SK-N-MC (cell line): ENCODE measurements around the gene NLGN4X.

Source experiments
- DNase-seq: peaks from one replicate; pipeline ENCODE4 v3.0.0-alpha.2; 2011; ENCODE audit warnings: low read depth, low spot score
- H3K27ac ChIP-seq: fragments of 200-600 bp; sonication (generic); 2 replicates; pipeline ENCODE4 v1.5.1; 2016; ENCODE audit warnings: mixed run types
- H3K36me3 ChIP-seq: fragments of 200-600 bp; sonication (generic); 2 replicates; pipeline ENCODE4 v1.6.1; 2017; ENCODE audit warnings: antibody characterized with exemption, low read length, mixed read lengths; ENCODE audit not compliant: insufficient read depth
- H3K4me3 ChIP-seq: fragments of 200-600 bp; sonication (generic); 2 replicates; pipeline ENCODE4 v1.5.1; 2016
- H3K9ac ChIP-seq: fragments of 200-600 bp; sonication (generic); 2 replicates; pipeline ENCODE4 v1.8.0; 2017; ENCODE audit warnings: mixed run types, mixed read lengths; ENCODE audit not compliant: insufficient read length
- H3K9me3 ChIP-seq: fragments of 200-600 bp; sonication (generic); 2 replicates; pipeline ENCODE4 v1.6.1; 2017; ENCODE audit warnings: low read depth, mild to moderate bottlenecking, antibody characterized with exemption, low read length, moderate library complexity, mixed read lengths
- EZH2 ChIP-seq: fragments of 200-600 bp; sonication (generic); IDR thresholded peaks from one replicate; pipeline ENCODE4 v1.6.1; 2017; ENCODE audit warnings: antibody characterized with exemption
- FOXP2 ChIP-seq: optimal IDR thresholded peaks from 2 replicates; pipeline ENCODE3; 2011; ENCODE audit warnings: mild to moderate bottlenecking, moderate library complexity; ENCODE audit not compliant: insufficient read depth; ENCODE audit errors: extremely low read length, control extremely low read depth
- POLR2AphosphoS5 ChIP-seq: IDR thresholded peaks from 2 replicates; pipeline ENCODE4 v1.6.1; 2012; ENCODE audit warnings: mild to moderate bottlenecking, low read depth, low read length, borderline replicate concordance

The NLGN4X gene

DNA sequence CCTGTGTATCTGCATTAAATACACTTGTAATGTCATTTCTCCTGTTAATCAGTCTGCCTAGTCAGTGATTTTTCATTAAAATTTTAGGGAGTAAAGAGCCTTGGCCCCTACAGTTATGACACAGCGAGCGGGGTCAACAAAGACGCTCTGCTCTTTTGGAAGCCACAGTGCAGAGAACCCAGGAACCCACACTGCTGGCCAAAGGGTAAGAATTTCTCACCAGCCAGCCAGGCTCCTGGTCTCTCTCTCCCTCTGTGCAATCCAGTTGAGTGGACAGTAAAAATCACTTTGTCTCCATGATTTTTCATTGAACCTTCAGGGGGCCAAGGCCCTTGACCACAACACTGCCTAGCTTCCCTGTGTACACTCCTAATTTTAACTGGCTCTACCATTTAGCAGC, 52.8 kb downstream of the NLGN4X start:
- Histone ChIP-seq H3K4me3 (no peak overlapping the region), H3K36me3 (peaks cover 6% of the 10 kb centered on the region), H3K27ac (no peak overlapping the region), H3K9me3 (0 out of 2 replicates have a peak, but pooled peaks cover 3% of the 10 kb centered on the region), H3K9ac (no peak overlapping the region)
- no peak for TF ChIP-seq FOXP2
- no peak for TF ChIP-seq POLR2AphosphoS5
- TF ChIP-seq EZH2: no peak
- no peak for DNase-seq

DNA sequence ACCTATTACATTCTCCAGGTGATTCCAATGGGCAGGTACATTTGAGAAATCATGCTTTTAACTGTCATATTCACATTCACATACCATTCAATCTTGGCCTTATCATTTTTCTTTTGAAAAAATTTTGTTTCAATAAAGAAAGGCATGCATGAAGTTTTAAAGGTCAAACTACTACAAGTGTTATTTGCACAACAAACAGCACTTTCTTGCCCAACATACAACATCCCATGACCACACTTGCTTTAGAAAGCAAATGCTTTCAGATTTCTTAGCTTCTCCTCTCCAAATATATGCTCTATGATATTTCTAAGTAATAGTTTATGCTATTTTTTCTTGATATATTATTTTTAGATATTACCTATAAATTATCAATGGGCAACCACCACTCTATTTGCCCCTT, 58.2 kb downstream of the NLGN4X start:
- no peak for TF ChIP-seq POLR2AphosphoS5
- no peak for TF ChIP-seq EZH2
- no peak for TF ChIP-seq FOXP2
- H3K27ac ChIP-seq: no peak overlapping the region
- DNase-seq: no peak
- 0 out of 2 replicates have a peak, but pooled peaks cover 3% of the 10 kb centered on the region for H3K9me3 ChIP-seq
- H3K4me3 ChIP-seq: no peak overlapping the region
- no peak overlapping the region for H3K9ac ChIP-seq
- no peaks in the 10 kb centered on the region; the same call in 1 of the 2 replicates for H3K36me3 ChIP-seq

DNA sequence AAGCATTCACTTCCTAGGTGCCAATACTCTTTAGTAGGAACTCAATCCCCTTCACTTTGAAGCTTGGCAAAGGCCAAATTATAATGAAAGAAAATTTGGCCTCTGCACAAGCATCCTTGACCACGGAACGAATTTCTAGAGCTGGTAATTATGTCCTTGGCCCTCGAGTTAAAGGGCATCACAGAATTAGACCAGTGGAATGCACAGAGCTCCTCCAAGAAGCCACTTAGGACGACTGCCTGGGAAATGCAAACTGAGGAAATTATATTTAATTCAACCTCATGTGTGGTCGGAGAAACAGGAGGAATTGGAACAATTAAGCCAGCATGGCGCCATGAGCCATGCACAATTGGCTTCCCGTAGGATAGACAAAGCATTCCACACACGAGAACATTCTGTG, 59.3 kb downstream of the NLGN4X start:
- H3K36me3 ChIP-seq: no peaks in the 10 kb centered on the region; the same call in 1 of the 2 replicates

DNA sequence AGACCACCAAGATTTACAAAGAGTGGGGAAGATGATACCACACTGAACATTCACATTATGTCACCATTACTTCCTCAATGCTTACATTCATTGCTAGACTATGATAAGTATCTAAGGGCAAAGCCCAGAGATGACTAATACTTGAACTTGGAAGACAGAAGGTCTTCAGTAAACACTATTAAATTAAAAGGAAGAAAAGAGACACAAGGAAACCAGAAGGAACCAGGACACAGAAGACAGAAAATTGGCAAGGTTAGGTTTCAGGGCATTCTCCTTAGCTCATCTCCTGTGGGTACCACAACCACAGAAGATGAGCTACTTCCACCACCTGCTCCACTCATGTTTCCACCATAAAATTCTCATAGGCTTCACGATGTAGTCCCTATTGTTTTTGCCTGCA, 64.9 kb downstream of the NLGN4X start:
- Histone ChIP-seq H3K27ac (no peak overlapping the region), H3K9ac (no peak overlapping the region), H3K4me3 (no peak overlapping the region), H3K9me3 (no peaks in the 10 kb centered on the region), H3K36me3 (peaks cover 16% of the 10 kb centered on the region)
- no peak for DNase-seq
- no peak for TF ChIP-seq EZH2
- TF ChIP-seq POLR2AphosphoS5: no peak
- no peak for TF ChIP-seq FOXP2

More for the DNA sequence above, 59.3 kb downstream of the NLGN4X start:
- Histone ChIP-seq H3K9ac (no peak overlapping the region), H3K4me3 (no peak overlapping the region), H3K27ac (no peak overlapping the region), H3K9me3 (0 out of 2 replicates have a peak, but pooled peaks cover 3% of the 10 kb centered on the region)
- no peak for DNase-seq
- TF ChIP-seq POLR2AphosphoS5: no peak
- no peak for TF ChIP-seq EZH2
- no peak for TF ChIP-seq FOXP2

DNA sequence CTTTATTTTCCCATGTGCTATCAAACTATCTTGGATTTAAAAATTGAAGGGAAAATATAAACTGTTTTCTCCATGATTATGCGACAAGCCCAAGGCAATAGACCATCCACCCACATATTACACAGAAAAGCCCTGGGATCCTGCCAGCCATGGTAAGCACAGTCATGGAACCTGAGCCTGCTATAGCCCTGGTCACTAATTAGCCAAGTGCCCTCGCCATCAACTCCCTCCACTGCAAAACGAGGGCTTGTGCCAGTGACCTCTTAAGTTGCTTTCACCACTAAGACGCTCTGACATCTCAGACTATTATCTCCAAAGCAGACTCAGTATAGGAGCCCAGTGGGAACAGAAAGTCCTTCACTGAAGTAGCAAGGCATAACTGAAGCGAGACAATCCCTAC, 69.2 kb downstream of the NLGN4X start:
- no peak overlapping the region for H3K27ac ChIP-seq
- no peak overlapping the region for H3K4me3 ChIP-seq
- peaks cover 21% of the 10 kb centered on the region for H3K36me3 ChIP-seq
- TF ChIP-seq FOXP2: no peak
- no peak for TF ChIP-seq POLR2AphosphoS5
- no peak for TF ChIP-seq EZH2
- DNase-seq: no peak
- H3K9ac ChIP-seq: no peak overlapping the region
- H3K9me3 ChIP-seq: no peaks in the 10 kb centered on the region

DNA sequence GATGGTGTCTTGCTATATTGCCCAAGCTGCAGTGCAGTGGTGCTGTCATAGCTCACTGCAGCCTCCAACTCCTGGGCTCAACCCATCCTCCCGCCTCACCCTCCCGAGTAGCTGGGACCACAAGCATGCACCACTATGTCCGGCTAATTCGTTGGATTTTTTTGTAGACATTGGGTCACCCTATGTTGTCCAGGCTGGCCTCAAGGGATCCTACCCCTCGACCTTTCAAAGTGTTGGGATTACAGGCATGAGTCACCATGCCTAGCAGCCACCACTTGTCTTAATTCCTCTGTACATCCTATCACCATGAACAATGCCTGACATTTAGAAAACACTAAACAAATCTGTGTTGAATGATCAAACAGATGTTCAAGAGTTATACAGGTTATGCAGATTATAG, 76.7 kb downstream of the NLGN4X start:
- peaks cover 20% of the 10 kb centered on the region for H3K36me3 ChIP-seq
- TF ChIP-seq FOXP2 (no peak), EZH2 (no peak), POLR2AphosphoS5 (no peak)

DNA sequence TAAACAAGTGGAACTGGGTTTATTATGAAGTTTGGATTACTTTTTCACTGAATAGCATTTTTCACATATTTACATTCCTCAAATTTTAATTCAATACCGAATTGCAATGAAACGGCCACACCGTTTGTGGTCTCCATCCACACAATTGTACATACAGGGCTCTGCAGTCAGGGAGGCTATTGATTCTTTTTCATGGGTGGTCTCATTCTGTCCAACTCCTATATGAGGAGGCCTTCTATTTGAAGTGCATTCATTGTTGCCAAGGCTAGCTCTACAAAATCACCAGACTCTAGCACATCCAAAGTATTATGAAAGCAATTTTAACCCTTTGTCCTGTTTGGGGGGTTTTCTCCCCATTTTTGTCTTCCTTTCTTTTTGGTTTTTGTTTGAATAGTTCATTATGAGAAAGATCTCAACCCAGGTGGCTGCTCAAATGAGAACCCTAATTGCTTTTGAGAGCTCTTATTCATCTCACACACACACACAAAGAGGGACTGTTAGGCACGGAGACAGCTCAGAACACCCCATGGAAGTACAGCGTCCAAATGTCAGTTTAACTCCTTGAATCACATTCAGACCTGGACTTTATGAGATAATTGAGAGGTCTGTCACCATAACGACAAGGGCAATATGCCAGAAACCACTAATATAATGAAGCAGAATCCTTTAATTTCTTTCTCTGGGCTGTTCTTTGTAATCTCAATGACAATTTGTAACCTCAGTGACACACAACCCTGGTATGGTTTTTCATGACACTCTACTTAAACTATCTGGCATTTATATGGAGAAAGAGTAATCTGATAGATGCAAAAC, 79.4 kb downstream of the NLGN4X start:
- no peak for TF ChIP-seq FOXP2
- TF ChIP-seq EZH2: no peak
- TF ChIP-seq POLR2AphosphoS5: no peak
- DNase-seq: no peak
- H3K36me3 ChIP-seq: peaks cover 28% of the 10 kb centered on the region
- no peak overlapping the region for H3K9ac ChIP-seq
- H3K4me3 ChIP-seq: no peak overlapping the region
- no peak overlapping the region for H3K27ac ChIP-seq
- H3K9me3 ChIP-seq: no peaks in the 10 kb centered on the region

More for the DNA sequence above, 76.7 kb downstream of the NLGN4X start:
- H3K4me3 ChIP-seq: no peak overlapping the region
- H3K27ac ChIP-seq: no peak overlapping the region
- H3K9me3 ChIP-seq: no peaks in the 10 kb centered on the region
- no peak overlapping the region for H3K9ac ChIP-seq
- DNase-seq: no peak

DNA sequence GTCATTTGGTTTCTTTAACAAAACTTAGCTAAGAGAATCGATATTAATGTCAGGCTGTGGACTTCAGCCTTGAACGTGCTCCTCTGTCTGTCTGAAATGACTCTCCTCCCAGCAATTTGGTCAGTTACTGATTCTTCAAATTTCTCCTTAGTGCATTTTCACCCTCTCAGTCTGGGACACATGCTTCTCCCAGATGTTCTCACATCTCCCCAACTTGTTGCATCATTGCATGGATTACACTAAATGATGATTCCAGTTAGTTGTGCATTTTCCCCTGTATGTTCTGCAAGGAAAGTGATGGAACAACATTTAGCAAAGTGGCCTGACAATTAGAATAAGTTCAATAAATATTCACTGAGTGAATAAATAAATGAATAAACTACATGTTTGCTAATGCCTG, 94.4 kb downstream of the NLGN4X start:
- Histone ChIP-seq H3K4me3 (no peak overlapping the region), H3K9ac (no peak overlapping the region), H3K27ac (no peak overlapping the region), H3K9me3 (no peaks in the 10 kb centered on the region), H3K36me3 (peaks cover 42% of the 10 kb centered on the region)
- TF ChIP-seq POLR2AphosphoS5: no peak
- no peak for TF ChIP-seq EZH2
- no peak for TF ChIP-seq FOXP2
- no peak for DNase-seq

DNA sequence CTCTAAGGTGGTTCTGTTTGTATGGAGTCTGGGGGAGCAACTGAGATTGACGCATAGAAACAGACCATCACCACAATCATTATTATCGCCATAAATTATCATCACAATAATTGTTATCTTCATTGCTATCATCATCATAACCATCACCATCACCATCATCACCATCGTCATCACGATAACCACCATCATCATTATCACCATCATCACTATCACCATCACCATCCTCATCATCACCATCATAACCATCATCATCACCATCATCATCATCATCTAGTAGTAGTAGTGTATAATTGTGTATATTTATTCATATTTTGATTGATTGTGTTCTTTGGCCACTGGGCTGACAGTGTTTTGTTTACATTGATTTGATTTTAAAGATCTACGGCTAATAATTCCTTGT, 95.7 kb downstream of the NLGN4X start:
- H3K36me3 ChIP-seq: peaks cover 36% of the 10 kb centered on the region
- no peaks in the 10 kb centered on the region for H3K9me3 ChIP-seq
- no peak overlapping the region for H3K27ac ChIP-seq
- H3K4me3 ChIP-seq: no peak overlapping the region
- H3K9ac ChIP-seq: no peak overlapping the region
- DNase-seq: no peak
- TF ChIP-seq FOXP2 (no peak), POLR2AphosphoS5 (no peak), EZH2 (no peak)
